HUES48 (cell line): Measurements from ENCODE around the gene COMP.

Experiments used
- H3K27ac ChIP-seq: one replicate; pipeline ENCODE4 v1.7.0; 2013; ENCODE audit warnings: low read depth, low read length, inconsistent platforms
- H3K27me3 ChIP-seq: 2 replicates; pipeline ENCODE4 v1.6.1; 2013; ENCODE audit warnings: mild to moderate bottlenecking, low read length; ENCODE audit not compliant: control insufficient read depth, insufficient read depth
- H3K36me3 ChIP-seq: 2 replicates; pipeline ENCODE4 v1.6.1; 2013; ENCODE audit warnings: low read length; ENCODE audit not compliant: control insufficient read depth, insufficient read depth
- H3K4me1 ChIP-seq: 2 replicates; pipeline ENCODE4 v1.6.1; 2013; ENCODE audit warnings: mild to moderate bottlenecking, low read length; ENCODE audit not compliant: control insufficient read depth, insufficient read depth
- H3K4me3 ChIP-seq: 2 replicates; pipeline ENCODE4 v1.5.1; 2013; ENCODE audit warnings: mild to moderate bottlenecking, low read depth, low read length
- H3K9ac ChIP-seq: 2 replicates; pipeline ENCODE4 v1.6.1; 2013; ENCODE audit warnings: mild to moderate bottlenecking, low read depth, low read length, moderate library complexity
- H3K9me3 ChIP-seq: 2 replicates; pipeline ENCODE4 v1.6.1; 2013; ENCODE audit warnings: low read length; ENCODE audit not compliant: control insufficient read depth, insufficient read depth

COMP gene

GRCh38 chr19:18763674-18764590 lies 27.2 kb downstream of the COMP start:
- Histone ChIP-seq H3K36me3 (no peaks in the 10 kb centered on the region), H3K27ac (no peak overlapping the region), H3K4me1 (no peaks in the 10 kb centered on the region), H3K9me3 (no peaks in the 10 kb centered on the region), H3K4me3 (no peak overlapping the region), H3K9ac (no peak overlapping the region), H3K27me3 (peaks cover 48% of the 10 kb centered on the region)

- no peaks in the 10 kb centered on the region for H3K9me3 ChIP-seq
- H3K4me1 ChIP-seq: no peaks in the 10 kb centered on the region
- H3K27ac ChIP-seq: no peak overlapping the region
- no peak overlapping the region for H3K9ac ChIP-seq
- no peaks in the 10 kb centered on the region for H3K36me3 ChIP-seq
- H3K4me3 ChIP-seq: no peak overlapping the region
- peaks cover 38% of the 10 kb centered on the region for H3K27me3 ChIP-seq
Measured at GRCh38 chr19:18762125-18763023, 28.7 kb downstream of the COMP start.

GRCh38 chr19:18761531-18762110 lies 29.5 kb downstream of the COMP start:
- no peak overlapping the region for H3K4me3 ChIP-seq
- no peak overlapping the region for H3K27ac ChIP-seq
- H3K9me3 ChIP-seq: no peaks in the 10 kb centered on the region
- peaks cover 32% of the 10 kb centered on the region for H3K27me3 ChIP-seq
- no peaks in the 10 kb centered on the region for H3K4me1 ChIP-seq
- no peak overlapping the region for H3K9ac ChIP-seq
- no peaks in the 10 kb centered on the region for H3K36me3 ChIP-seq

- no peaks in the 10 kb centered on the region for H3K4me1 ChIP-seq
- H3K9me3 ChIP-seq: no peaks in the 10 kb centered on the region
- H3K27me3 ChIP-seq: peaks cover 24% of the 10 kb centered on the region
- H3K4me3 ChIP-seq: no peak overlapping the region
- no peaks in the 10 kb centered on the region for H3K36me3 ChIP-seq
- H3K27ac ChIP-seq: no peak overlapping the region
- H3K9ac ChIP-seq: no peak overlapping the region
Measured at GRCh38 chr19:18760440-18761383, 30.4 kb downstream of the COMP start.

- Histone ChIP-seq H3K27ac (no peak overlapping the region), H3K4me3 (no peak overlapping the region), H3K4me1 (no peaks in the 10 kb centered on the region), H3K27me3 (peaks cover 19% of the 10 kb centered on the region), H3K36me3 (no peaks in the 10 kb centered on the region), H3K9me3 (no peaks in the 10 kb centered on the region), H3K9ac (no peak overlapping the region)
Measured at GRCh38 chr19:18759995-18760426, 31.1 kb downstream of the COMP start.

GRCh38 chr19:18759304-18759994 lies 31.7 kb downstream of the COMP start:
- no peak overlapping the region for H3K9ac ChIP-seq
- no peaks in the 10 kb centered on the region for H3K9me3 ChIP-seq
- H3K4me1 ChIP-seq: no peaks in the 10 kb centered on the region
- no peak overlapping the region for H3K4me3 ChIP-seq
- peaks cover 13% of the 10 kb centered on the region for H3K27me3 ChIP-seq
- no peaks in the 10 kb centered on the region for H3K36me3 ChIP-seq
- H3K27ac ChIP-seq: no peak overlapping the region

GRCh38 chr19:18756896-18757295 lies 34.2 kb downstream of the COMP start:
- Histone ChIP-seq H3K9ac (no peak overlapping the region), H3K27me3 (no peaks in the 10 kb centered on the region; the same call in 1 of the 2 replicates), H3K27ac (no peak overlapping the region), H3K4me3 (no peak overlapping the region), H3K4me1 (no peaks in the 10 kb centered on the region), H3K9me3 (no peaks in the 10 kb centered on the region), H3K36me3 (peaks cover 4% of the 10 kb centered on the region)

GRCh38 chr19:18754501-18754900 lies 36.6 kb downstream of the COMP start:
- Histone ChIP-seq H3K4me3 (no peak overlapping the region), H3K36me3 (peaks cover 7% of the 10 kb centered on the region), H3K27ac (no peak overlapping the region), H3K4me1 (peaks cover 7% of the 10 kb centered on the region), H3K9ac (no peak overlapping the region), H3K9me3 (no peaks in the 10 kb centered on the region), H3K27me3 (no peaks in the 10 kb centered on the region)

GRCh38 chr19:18751571-18751970 lies 39.5 kb downstream of the COMP start:
- no peak overlapping the region for H3K27ac ChIP-seq
- no peak overlapping the region for H3K9ac ChIP-seq
- H3K4me3 ChIP-seq: no peak overlapping the region
- H3K27me3 ChIP-seq: no peaks in the 10 kb centered on the region
- peaks cover 7% of the 10 kb centered on the region for H3K36me3 ChIP-seq
- peaks cover 13% of the 10 kb centered on the region for H3K4me1 ChIP-seq
- no peaks in the 10 kb centered on the region for H3K9me3 ChIP-seq
